ENCODE measurements around the gene SALL2.

The SALL2 gene

GRCh38 chr14:21476925-21477681 lies 49.0 kb downstream of the SALL2 start, which contains the start of the genes RAB2B and TOX4:
Gene RAB2B (minus strand): TSS chr14:21476959. CDS start chr14:21476872, 87 bp downstream.
Gene TOX4 (plus strand): TSS chr14:21477195. CDS start chr14:21477279, 84 bp downstream.
- peak; percentile 94 for DNase-seq

GRCh38 chr14:21476523-21476924 lies 49.6 kb downstream of the SALL2 start:
- peak; percentile 80 for DNase-seq

GRCh38 chr14:21475767-21476522 lies 50.2 kb downstream of the SALL2 start:
- DNase-seq: no peak

Data from activated gamma-delta T cell treated with Interleukin-2 at 50 U/mL for 16 hours (primary cell).